ENCODE data around the gene CPN2. TPM values are rescaled to one million over a fixed set of nuclear protein-coding genes. Genes with fewer than 3 reads are reported as not detected.

CPN2 gene
- total RNA-seq, 1 experiment from 2014 or later = 0.09 TPM

- Mint-ChIP-seq H3K4me1 (peaks cover 59% of the 10 kb centered on the region), H3K27ac (no peak overlapping the region), H3K27me3 (ENCODE audit: low read depth) (peaks cover 28% of the 10 kb centered on the region), H3K36me3 (peaks cover under 1% of the 10 kb centered on the region; the same call in 1 of the 2 replicates), H3K9me3 (peaks cover 2% of the 10 kb centered on the region), H3K4me3 (no peak overlapping the region)
- CTCF ChIA-PET = interaction anchor here (2.0 to 2.1 kb wide), 3 partner anchors 17 to 531 kb away, joined by 11 to 21 read pairs (median 14); no protein-coding TSS in a partner anchor
- TF ChIP-seq, protein P1, sequence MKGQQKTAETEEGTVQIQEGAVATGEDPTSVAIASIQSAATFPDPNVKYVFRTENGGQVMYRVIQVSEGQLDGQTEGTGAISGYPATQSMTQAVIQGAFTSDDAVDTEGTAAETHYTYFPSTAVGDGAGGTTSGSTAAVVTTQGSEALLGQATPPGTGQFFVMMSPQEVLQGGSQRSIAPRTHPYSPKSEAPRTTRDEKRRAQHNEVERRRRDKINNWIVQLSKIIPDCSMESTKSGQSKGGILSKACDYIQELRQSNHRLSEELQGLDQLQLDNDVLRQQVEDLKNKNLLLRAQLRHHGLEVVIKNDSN (CRISPR knock-in tag; IDR thresholded peaks at IDR 0.05) = no peak
- TF ChIP-seq FOXK1 (CRISPR knock-in tag; IDR thresholded peaks at IDR 0.05) = no peak
- TF ChIP-seq NFYB (CRISPR knock-in tag; conservative IDR thresholded peaks at IDR 0.05; ENCODE audit: low read depth) = no peak
- DNase-seq (ENCODE audit: low spot score) (no peak), ATAC-seq (no peak)
- POLR2A ChIA-PET = no interaction called here
These were observed 38.9 kb downstream of the CPN2 start for GRCh38 chr3:194312186-194312742.

DNA sequence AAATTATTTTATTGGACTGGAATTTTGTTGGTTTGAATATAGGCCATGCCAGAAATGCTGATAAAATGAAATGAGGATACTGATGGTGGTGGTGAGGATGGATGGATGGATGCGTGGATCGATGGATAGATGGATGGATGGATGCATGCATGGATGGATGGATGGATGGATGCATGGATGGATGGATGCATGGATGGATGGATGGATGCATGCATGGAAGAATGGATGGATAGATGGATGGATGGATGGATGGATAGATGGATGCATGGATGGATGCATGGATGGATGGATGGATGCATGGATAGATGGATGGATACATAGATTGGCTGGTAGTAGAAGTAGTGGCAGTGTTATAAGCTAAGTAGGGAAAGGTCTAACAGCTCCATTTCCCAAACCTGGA, 40.1 kb downstream of the CPN2 start:
- TF ChIP-seq CTCF (IDR thresholded peaks at IDR 0.05) = no peak
- TF ChIP-seq ZBTB21 (CRISPR knock-in tag; IDR thresholded peaks at IDR 0.05; ENCODE audit: borderline replicate concordance) = no peak
- no peak for TF ChIP-seq TCF7 (CRISPR knock-in tag; IDR thresholded peaks at IDR 0.05; ENCODE audit: low read depth)
- TF ChIP-seq TP53 (CRISPR knock-in tag; IDR thresholded peaks at IDR 0.05) = no peak
- TF ChIP-seq ZMAT4 (CRISPR knock-in tag; IDR thresholded peaks at IDR 0.05) = no peak
- no peak for TF ChIP-seq NFYB (CRISPR knock-in tag; conservative IDR thresholded peaks at IDR 0.05; ENCODE audit: low read depth)
- no peak for TF ChIP-seq NFE2L1 (CRISPR knock-in tag; IDR thresholded peaks at IDR 0.05)
- TF ChIP-seq, protein P2, sequence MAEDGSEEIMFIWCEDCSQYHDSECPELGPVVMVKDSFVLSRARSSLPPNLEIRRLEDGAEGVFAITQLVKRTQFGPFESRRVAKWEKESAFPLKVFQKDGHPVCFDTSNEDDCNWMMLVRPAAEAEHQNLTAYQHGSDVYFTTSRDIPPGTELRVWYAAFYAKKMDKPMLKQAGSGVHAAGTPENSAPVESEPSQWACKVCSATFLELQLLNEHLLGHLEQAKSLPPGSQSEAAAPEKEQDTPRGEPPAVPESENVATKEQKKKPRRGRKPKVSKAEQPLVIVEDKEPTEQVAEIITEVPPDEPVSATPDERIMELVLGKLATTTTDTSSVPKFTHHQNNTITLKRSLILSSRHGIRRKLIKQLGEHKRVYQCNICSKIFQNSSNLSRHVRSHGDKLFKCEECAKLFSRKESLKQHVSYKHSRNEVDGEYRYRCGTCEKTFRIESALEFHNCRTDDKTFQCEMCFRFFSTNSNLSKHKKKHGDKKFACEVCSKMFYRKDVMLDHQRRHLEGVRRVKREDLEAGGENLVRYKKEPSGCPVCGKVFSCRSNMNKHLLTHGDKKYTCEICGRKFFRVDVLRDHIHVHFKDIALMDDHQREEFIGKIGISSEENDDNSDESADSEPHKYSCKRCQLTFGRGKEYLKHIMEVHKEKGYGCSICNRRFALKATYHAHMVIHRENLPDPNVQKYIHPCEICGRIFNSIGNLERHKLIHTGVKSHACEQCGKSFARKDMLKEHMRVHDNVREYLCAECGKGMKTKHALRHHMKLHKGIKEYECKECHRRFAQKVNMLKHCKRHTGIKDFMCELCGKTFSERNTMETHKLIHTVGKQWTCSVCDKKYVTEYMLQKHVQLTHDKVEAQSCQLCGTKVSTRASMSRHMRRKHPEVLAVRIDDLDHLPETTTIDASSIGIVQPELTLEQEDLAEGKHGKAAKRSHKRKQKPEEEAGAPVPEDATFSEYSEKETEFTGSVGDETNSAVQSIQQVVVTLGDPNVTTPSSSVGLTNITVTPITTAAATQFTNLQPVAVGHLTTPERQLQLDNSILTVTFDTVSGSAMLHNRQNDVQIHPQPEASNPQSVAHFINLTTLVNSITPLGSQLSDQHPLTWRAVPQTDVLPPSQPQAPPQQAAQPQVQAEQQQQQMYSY (CRISPR knock-in tag; IDR thresholded peaks at IDR 0.05) = no peak
- TF ChIP-seq, protein P1 (CRISPR knock-in tag; IDR thresholded peaks at IDR 0.05) = no peak
- TF ChIP-seq, protein P3, sequence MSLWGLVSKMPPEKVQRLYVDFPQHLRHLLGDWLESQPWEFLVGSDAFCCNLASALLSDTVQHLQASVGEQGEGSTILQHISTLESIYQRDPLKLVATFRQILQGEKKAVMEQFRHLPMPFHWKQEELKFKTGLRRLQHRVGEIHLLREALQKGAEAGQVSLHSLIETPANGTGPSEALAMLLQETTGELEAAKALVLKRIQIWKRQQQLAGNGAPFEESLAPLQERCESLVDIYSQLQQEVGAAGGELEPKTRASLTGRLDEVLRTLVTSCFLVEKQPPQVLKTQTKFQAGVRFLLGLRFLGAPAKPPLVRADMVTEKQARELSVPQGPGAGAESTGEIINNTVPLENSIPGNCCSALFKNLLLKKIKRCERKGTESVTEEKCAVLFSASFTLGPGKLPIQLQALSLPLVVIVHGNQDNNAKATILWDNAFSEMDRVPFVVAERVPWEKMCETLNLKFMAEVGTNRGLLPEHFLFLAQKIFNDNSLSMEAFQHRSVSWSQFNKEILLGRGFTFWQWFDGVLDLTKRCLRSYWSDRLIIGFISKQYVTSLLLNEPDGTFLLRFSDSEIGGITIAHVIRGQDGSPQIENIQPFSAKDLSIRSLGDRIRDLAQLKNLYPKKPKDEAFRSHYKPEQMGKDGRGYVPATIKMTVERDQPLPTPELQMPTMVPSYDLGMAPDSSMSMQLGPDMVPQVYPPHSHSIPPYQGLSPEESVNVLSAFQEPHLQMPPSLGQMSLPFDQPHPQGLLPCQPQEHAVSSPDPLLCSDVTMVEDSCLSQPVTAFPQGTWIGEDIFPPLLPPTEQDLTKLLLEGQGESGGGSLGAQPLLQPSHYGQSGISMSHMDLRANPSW (CRISPR knock-in tag; conservative IDR thresholded peaks at IDR 0.05; ENCODE audit: low read depth) = no peak
- TF ChIP-seq GABPB1 (CRISPR knock-in tag; IDR thresholded peaks at IDR 0.05) = no peak
- no peak for TF ChIP-seq GRHL2 (CRISPR knock-in tag; IDR thresholded peaks at IDR 0.05; ENCODE audit: insufficient replicate concordance, severe bottlenecking)
- TF ChIP-seq FOXP1 (CRISPR knock-in tag; IDR thresholded peaks at IDR 0.05; ENCODE audit: borderline replicate concordance) = no peak
- no peak for TF ChIP-seq RORB (CRISPR knock-in tag; IDR thresholded peaks at IDR 0.05)
- TF ChIP-seq ATF3 (CRISPR knock-in tag; conservative IDR thresholded peaks at IDR 0.05) = no peak
- no peak for TF ChIP-seq ELF4 (CRISPR knock-in tag; IDR thresholded peaks at IDR 0.05; ENCODE audit: low read depth)
- ATAC-seq (no peak), DNase-seq (ENCODE audit: low spot score) (no peak)
- CTCF ChIA-PET = no interaction called here
- Mint-ChIP-seq H3K27me3 (ENCODE audit: low read depth) (peaks cover 15% of the 10 kb centered on the region), H3K4me3 (no peak overlapping the region), H3K4me1 (peaks cover 64% of the 10 kb centered on the region), H3K36me3 (no peaks in the 10 kb centered on the region), H3K9me3 (no peaks in the 10 kb centered on the region), H3K27ac (no peak overlapping the region)
- POLR2A ChIA-PET = no interaction called here

All from WTC11 (cell line).